A673 (cell line): ENCODE measurements around the gene METTL8.

ENCODE experiments used
- CTCF ChIP-seq: fragments of 300-800, 200-600 bp; sonication (generic); conservative IDR thresholded peaks from 2 replicates; pipeline ENCODE4 v1.5.1; 2017; ENCODE audit warnings: low read depth, mild to moderate bottlenecking, antibody characterized with exemption, low read length, moderate library complexity, mixed read lengths
- EZH2 ChIP-seq: fragments of 200-600 bp; sonication (generic); IDR thresholded peaks from 2 replicates; pipeline ENCODE4 v1.6.1; 2017; ENCODE audit warnings: borderline replicate concordance, low read depth, mild to moderate bottlenecking, mixed read lengths, antibody characterized with exemption, low read length; ENCODE audit not compliant: poor library complexity, severe bottlenecking

- no peak for TF ChIP-seq EZH2
- TF ChIP-seq CTCF = no peak
Observed at GRCh38 chr2:171334946-171335345, 98.8 kb downstream of the METTL8 start.
